Dermis microvascular lymphatic vessel endothelial cell (primary cell): ENCODE data around the gene GREM1. TPM values are rescaled to one million over a fixed set of nuclear protein-coding genes. Genes with fewer than 3 reads are reported as not detected.

ENCODE experiments used
- DNase-seq, 2 donors: peaks; one replicate each; pipeline versions ENCODE4 v3.0.0 to v3.0.0-alpha.2; 2010; ENCODE audit warnings: low read depth in 2 of 2
- total RNA-seq: library from RNA; depleted of rRNA; stranded (reverse); fragments of >200 nt; gene quantifications from 2 replicates; pipeline ENCODE4 v1.2.1, GENCODE V29; 2014

Gene GREM1
- total RNA-seq, 1 donor from 2014 or later = under 0.01 TPM

DNA sequence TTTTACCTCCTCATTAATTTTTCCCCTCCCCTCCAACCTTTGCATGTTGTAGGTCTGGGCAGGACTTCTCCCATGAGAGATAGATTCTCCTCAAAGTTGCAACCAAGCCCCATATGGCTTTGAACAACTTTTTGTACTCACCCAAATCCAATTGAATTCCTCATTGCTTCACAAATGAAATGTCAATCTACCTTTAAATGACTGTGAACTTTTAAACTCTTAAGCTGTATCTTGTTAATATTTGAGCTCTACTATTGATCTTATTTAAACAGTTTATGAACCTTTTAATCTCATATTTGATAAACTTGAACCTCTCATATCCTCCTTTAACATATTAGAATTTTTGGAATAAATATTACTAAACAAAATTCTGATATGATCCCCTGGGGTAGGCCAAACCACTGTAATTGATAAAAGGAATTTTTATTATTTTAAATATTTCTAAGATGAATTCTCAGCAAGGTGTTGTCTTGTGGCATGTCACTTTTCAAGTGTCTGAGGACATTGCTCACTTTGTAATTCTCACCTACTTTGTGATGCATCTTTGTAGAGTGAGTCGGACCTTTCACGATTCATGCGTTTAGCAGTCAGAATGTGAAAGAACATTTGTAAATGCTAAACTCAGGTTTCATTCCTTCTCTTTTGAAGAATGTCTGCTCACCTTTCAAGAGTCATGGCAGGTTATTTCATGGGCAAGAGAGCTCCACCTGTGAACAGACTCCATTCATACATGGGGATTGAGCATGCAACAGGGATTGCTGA, 23.4 kb upstream of the GREM1 start:
- no peak for DNase-seq

DNA sequence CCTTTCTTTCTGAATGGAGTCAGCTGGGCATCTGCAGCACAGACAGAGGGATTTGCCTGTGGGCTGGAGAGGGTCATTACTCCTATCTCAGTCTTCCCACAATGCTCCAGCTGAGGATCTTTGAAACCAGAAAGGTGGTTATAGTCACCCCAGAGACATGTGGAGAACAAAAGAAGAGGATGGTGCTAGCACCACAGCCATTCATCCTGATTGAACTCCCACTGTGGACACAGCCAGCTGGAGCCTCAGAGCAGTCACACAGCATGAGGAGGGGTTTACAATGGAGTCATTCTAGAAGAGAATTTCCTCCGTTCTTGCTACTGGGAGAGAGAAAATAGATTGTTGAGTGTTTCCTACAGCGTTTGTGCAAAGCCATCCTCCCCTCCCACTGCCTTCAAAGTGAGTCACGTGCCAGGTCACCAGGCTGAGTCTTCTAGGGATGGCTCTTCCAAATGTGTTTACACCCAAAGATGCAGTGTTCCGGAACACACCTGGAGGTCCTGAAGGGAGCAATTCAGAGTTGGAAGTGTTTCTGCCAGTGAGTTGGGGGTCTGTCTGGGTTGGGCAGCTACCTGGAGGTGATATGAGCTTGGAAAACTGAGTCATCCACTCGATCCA, 18.9 kb upstream of the GREM1 start:
- no peak for DNase-seq

DNA sequence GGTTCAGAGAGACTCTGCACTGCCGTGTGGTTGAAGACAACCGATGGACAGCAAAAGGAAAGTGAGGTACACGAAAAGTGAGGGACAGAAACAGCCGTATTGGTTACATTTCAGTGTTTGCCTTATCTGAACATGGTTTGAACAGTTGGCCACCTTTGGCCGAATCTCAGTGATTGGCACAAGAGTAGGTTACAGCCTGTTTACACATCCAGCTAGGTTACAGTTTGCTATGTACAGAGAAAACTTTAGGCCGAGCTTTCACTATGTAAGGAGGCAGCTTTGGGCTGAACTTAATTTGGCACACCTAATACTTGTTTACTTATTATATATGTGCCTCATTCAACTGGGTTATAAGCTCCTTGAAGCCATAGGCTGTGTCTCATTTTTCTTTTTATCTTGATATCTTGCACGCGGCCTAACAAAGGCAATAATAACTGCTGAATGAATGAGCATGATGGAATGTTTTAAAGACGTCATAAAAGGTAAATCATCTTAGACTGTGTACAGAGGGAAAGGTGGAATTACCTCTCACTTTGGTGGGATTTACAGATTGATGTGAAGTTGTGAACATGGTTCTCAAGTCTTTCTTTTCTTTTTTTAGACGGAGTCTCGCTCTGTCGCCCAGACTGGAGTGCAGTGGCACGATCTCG, 17.2 kb upstream of the GREM1 start:
- no peak for DNase-seq

DNA sequence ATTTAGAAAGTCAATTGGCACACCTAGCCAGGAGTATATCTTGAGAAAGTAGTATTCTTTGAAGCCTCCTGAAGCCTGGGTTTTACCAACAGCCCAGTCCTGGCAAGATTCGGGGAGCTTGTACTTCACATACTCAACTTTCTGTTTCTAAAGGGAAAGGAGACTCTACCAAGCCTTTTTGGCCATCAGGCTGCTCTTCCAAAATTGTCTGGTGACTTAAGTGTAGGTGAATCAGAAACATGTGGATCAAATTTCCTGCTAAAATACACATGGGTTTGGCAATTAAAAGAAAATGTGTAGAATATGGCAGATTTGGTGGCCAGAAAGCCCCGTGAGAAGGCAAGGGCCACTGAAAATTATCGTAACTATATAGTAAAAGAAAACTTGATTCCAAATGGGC, 15.9 kb upstream of the GREM1 start:
- no peak for DNase-seq

- no peak for DNase-seq
These were observed 13.3 kb upstream of the GREM1 start for GRCh38 chr15:32704395-32704981.

GRCh38 chr15:32705446-32705845, 12.4 kb upstream of the GREM1 start:
- no peak for DNase-seq

- no peak for DNase-seq
These were observed 11.1 kb upstream of the GREM1 start for GRCh38 chr15:32706704-32707103.

GRCh38 chr15:32707436-32707835, 10.4 kb upstream of the GREM1 start:
- DNase-seq = no peak

- no peak for DNase-seq
These were observed 8.3 kb upstream of the GREM1 start for GRCh38 chr15:32709295-32710033.

- no peak for DNase-seq
These were observed 2.5 kb upstream of the GREM1 start for GRCh38 chr15:32715276-32715675.

GRCh38 chr15:32716216-32716914, 1.4 kb upstream of the GREM1 start:
- DNase-seq = no peak

DNA sequence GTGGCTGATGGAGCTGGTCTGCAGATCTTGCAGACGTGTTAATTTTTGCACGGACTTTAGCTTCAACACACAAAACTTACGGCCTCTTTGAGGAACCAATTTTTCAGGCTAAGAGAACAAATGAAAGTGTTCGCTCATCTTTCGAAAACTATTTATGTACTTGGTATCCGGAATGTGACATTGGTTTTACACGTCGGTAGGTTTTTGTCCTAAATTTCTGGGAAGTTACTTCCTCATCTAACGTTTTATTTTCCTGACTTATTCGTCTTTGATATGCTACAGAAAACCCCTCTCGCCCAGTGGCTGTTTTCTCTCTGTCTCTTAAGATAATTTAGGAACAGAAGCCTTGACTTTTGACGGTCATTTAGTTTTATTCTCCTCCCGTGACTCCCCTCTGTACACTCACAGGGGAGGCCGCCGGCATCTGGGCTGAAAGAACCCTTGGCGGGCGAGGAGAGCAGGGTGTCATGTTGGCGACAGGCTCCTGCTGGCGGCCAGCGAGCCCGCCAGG, 834 bp upstream of the GREM1 start:
- DNase-seq = no peak

DNA sequence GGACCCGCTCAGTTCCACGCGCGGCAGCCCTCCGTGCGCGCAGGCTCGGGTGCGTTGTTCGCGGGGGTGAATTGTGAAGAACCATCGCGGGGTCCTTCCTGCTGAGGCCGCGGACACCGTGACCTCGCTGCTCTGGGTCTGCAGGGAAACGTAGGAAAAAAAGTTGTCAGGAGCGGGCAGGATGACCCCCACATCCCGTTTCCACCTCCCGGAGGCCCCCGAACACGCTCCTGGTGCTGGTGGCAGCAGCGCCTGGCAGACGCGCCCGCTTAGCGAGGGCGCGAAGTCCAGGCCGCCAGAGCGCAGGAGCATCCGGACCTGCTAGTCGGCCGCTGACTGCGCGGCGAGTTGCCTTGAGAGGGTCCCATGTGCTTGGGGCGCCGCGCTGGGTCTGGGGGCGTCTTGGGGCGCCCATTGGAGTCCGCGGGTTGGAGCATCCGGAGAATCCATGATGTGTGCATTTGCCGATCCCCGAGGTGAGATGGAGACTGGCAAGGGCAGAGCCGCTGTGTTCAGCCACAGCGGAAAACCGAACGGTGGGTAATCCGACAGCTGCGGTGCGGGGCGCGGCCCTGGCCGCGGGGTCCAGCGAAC, 520 bp downstream of the GREM1 start:
- peak in 1 of 2 donors; percentile 49 for DNase-seq

DNA sequence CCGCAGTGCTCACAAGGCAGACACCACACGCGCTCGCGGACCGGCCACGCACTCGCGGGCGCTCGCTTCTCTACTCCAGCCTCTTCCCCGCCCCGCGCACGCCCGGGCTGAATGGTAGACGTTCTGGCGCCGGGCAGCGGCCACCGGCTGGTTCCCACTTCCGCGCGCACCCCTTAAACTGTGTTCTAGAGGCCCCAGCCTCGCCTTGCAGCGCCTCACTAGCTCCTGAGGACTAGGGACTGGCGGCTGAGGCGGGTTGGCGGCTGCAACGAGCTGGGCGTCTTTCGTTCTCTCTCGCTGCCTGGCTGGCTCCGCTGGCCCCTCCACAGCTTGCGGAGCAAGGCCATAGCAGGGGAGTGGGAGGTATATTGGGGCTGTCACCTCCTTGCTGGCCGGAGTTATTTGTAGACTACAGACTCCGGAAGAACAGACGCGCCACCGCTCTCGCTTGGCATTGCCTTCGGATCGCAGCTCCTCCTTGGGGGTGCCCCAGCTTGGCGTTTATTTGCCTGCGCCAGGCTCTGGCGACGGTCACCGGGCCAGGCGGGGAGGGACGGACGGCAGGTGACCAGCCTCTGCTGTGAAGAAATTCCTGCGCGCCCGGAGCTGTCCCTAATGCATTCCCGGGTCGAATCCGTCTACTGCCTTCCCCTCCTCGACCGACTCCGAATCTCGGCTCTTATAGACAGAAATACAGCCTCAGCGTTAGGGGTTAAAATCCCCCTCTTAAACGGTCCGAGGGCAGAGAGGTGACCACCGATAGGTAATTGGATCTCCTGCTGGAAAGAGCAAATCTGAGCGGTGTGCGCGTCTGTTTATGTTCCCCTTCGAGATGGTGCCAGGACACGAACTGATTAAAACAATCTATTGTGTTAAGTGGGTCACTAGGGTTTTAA, 1.3 kb downstream of the GREM1 start:
- DNase-seq = peak in 1 of 2 donors; percentile 16

- DNase-seq = no peak
These were observed 3.8 kb downstream of the GREM1 start for GRCh38 chr15:32721596-32721995.

DNA sequence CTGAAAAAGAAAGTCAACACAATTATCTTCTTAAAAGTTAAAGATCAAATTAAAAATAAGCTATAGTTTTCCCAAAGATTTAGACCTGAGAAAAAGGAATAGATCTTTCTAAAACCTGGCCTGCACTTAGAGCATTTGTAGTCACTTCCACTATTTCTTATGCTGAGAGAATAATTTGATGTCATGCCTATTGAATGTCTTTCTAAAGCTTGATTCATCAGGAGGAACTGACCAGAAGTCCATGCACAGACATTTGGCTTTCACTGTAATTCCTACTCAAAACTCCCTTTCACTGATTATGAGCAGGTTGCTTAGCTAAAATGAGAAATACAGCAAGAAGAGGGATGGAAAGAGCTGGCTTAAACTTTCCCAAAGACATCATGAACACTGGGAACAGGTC, 4.3 kb downstream of the GREM1 start:
- no peak for DNase-seq

GRCh38 chr15:32723171-32723948, 5.6 kb downstream of the GREM1 start:
- no peak for DNase-seq

DNA sequence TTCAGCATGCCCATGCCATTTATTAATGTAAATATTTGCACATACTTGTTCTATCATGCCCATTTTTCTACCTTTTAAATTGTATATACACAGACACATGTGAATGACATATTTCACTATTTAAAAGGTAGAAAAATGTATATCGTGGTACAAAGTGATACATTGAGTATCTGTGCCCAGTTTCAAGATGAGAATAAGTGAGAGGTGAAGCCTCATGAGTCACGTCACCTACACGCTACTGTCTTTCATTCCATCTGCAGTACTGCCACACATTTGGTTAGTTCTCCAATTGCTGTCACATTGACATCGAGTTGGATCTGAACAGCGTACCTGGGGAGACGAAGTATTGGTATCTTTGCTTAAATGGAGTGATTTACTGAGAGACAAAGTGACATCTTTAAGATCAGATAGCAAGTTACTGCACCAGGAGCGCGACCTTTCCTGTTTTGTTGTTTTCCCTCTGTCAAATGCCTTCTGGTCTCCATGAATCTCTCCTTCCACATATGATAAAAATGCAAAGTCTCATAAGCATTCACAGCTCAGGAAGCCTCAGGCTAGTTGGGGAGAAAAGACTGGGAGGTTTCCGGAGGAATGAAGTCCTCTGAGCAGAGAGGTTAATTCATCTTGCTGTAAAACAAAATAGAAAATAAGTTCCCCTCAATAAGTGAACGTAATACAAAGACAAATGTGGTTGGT, 12.0 kb downstream of the GREM1 start:
- no peak for DNase-seq
